ENCODE data around the gene ITPK1.

GRCh38 chr14:93059917-93060545 is 55.7 kb downstream of the ITPK1 start:
- TF ChIP-seq, protein P1, sequence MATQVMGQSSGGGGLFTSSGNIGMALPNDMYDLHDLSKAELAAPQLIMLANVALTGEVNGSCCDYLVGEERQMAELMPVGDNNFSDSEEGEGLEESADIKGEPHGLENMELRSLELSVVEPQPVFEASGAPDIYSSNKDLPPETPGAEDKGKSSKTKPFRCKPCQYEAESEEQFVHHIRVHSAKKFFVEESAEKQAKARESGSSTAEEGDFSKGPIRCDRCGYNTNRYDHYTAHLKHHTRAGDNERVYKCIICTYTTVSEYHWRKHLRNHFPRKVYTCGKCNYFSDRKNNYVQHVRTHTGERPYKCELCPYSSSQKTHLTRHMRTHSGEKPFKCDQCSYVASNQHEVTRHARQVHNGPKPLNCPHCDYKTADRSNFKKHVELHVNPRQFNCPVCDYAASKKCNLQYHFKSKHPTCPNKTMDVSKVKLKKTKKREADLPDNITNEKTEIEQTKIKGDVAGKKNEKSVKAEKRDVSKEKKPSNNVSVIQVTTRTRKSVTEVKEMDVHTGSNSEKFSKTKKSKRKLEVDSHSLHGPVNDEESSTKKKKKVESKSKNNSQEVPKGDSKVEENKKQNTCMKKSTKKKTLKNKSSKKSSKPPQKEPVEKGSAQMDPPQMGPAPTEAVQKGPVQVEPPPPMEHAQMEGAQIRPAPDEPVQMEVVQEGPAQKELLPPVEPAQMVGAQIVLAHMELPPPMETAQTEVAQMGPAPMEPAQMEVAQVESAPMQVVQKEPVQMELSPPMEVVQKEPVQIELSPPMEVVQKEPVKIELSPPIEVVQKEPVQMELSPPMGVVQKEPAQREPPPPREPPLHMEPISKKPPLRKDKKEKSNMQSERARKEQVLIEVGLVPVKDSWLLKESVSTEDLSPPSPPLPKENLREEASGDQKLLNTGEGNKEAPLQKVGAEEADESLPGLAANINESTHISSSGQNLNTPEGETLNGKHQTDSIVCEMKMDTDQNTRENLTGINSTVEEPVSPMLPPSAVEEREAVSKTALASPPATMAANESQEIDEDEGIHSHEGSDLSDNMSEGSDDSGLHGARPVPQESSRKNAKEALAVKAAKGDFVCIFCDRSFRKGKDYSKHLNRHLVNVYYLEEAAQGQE (IDR thresholded peaks at IDR 0.05; ENCODE audit: low read depth, low read length), result no peak
- TF ChIP-seq NFIC (IDR thresholded peaks at IDR 0.05; ENCODE audit: borderline replicate concordance), result no peak
- no peak for TF ChIP-seq CTCF (IDR thresholded peaks at IDR 0.05)
- TF ChIP-seq FOSL2 (IDR thresholded peaks at IDR 0.05; ENCODE audit: borderline replicate concordance, low read depth), result no peak
- no peak for TF ChIP-seq FOXM1 (IDR thresholded peaks at IDR 0.05; ENCODE audit: low read depth)
- TF ChIP-seq RAD21 (IDR thresholded peaks at IDR 0.05; ENCODE audit: low read length), result no peak
- TF ChIP-seq TAF1 (IDR thresholded peaks at IDR 0.05; ENCODE audit: borderline replicate concordance, low read depth, low read length), result no peak
- TF ChIP-seq, protein P2, sequence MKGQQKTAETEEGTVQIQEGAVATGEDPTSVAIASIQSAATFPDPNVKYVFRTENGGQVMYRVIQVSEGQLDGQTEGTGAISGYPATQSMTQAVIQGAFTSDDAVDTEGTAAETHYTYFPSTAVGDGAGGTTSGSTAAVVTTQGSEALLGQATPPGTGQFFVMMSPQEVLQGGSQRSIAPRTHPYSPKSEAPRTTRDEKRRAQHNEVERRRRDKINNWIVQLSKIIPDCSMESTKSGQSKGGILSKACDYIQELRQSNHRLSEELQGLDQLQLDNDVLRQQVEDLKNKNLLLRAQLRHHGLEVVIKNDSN (IDR thresholded peaks at IDR 0.05; ENCODE audit: borderline replicate concordance, low read depth), result no peak
- TF ChIP-seq EP300 (IDR thresholded peaks at IDR 0.05; ENCODE audit: borderline replicate concordance in 1 of 2, low read depth in 1 of 2, low read length in 1 of 2), result no peak

Measured in SK-N-SH (cell line).